Common myeloid progenitor, CD34-positive (primary cell): Measurements from ENCODE around the gene IFNA7.
A peak's percentile ranks its signal among the peaks of the same experiment; 100 is the strongest.

Experiments
- CTCF ChIA-PET: fragments of 350-600 bp; sonication (Branson Sonifier 250); formaldehyde crosslinking; loops from one replicate; lab custom pipeline; 2021; ENCODE audit warnings: antibody characterized with exemption; lab: Charles Lee
- POLR2A ChIA-PET: fragments of 350-600 bp; sonication (Branson Sonifier 250); formaldehyde crosslinking; loops from one replicate; lab custom pipeline; 2021; ENCODE audit warnings: antibody characterized with exemption; lab: Charles Lee
- DNase-seq, 3 donors: peaks; one replicate each; pipeline versions ENCODE4 v3.0.0 to v3.0.0-alpha.2; 2013
- H3K27ac ChIP-seq, 2 experiments: 1 replicate in 1 of 2; 2 replicates in 1 of 2; pipeline ENCODE4 v1.7.0; 2013; ENCODE audit warnings: inconsistent platforms in 2 of 2, low read length in 2 of 2, mild to moderate bottlenecking in 2 of 2, low read depth in 1 of 2, moderate library complexity in 1 of 2; ENCODE audit not compliant: severe bottlenecking in 2 of 2, insufficient read depth in 1 of 2, poor library complexity in 1 of 2
- H3K27me3 ChIP-seq, 5 experiments: replicated peaks in 2 of 5; 1 replicate in 3 of 5; 2 replicates in 2 of 5; pipeline versions ENCODE4 v1.6.1 to v1.7.0; 2013; ENCODE audit warnings: low read length in 4 of 5, mild to moderate bottlenecking in 2 of 5, moderate library complexity in 2 of 5, inconsistent platforms in 1 of 5; ENCODE audit not compliant: insufficient read depth in 5 of 5, control insufficient read depth in 4 of 5
- H3K36me3 ChIP-seq, 4 experiments: 1 replicate in 2 of 4; 2 replicates in 2 of 4; pipeline versions ENCODE4 v1.6.1 to v1.7.0; 2013; ENCODE audit warnings: low read length in 3 of 4, control low read depth in 1 of 4, mild to moderate bottlenecking in 1 of 4; ENCODE audit not compliant: control insufficient read depth in 4 of 4, insufficient read depth in 4 of 4
- H3K4me1 ChIP-seq, 4 experiments: 1 replicate in 3 of 4; 2 replicates in 1 of 4; pipeline versions ENCODE4 v1.6.1 to v1.7.1; 2013; ENCODE audit warnings: low read length in 3 of 4, mild to moderate bottlenecking in 3 of 4, control low read depth in 1 of 4, inconsistent platforms in 1 of 4, moderate library complexity in 1 of 4; ENCODE audit not compliant: control insufficient read depth in 4 of 4, insufficient read depth in 4 of 4; ENCODE audit errors: control extremely low read depth in 1 of 4
- H3K4me3 ChIP-seq, 7 experiments: 1 replicate in 4 of 7; 2 replicates in 3 of 7; pipeline versions ENCODE4 v1.5.1 to v1.7.0; 2013; ENCODE audit warnings: mild to moderate bottlenecking in 7 of 7, low read length in 6 of 7, moderate library complexity in 6 of 7, inconsistent platforms in 2 of 7, low read depth in 2 of 7, control low read depth in 1 of 7; ENCODE audit not compliant: insufficient read depth in 4 of 7, control insufficient read depth in 1 of 7; ENCODE audit errors: extremely low read depth in 1 of 7
- H3K9me3 ChIP-seq, 5 experiments: 1 replicate in 4 of 5; 2 replicates in 1 of 5; pipeline versions ENCODE4 v1.6.1 to v1.7.1; 2013; ENCODE audit warnings: low read length in 4 of 5, mild to moderate bottlenecking in 2 of 5, inconsistent platforms in 1 of 5, low read depth in 1 of 5, moderate library complexity in 1 of 5; ENCODE audit not compliant: control insufficient read depth in 4 of 5, insufficient read depth in 2 of 5; ENCODE audit errors: control extremely low read depth in 1 of 5
- WGBS: methylation state at CpG from one replicate; pipeline ENCODE4 v1.1.5; 2013; ENCODE audit not compliant: insufficient coverage; 5-methylcytosine and 5-hydroxymethylcytosine counted together

The IFNA7 gene

DNA sequence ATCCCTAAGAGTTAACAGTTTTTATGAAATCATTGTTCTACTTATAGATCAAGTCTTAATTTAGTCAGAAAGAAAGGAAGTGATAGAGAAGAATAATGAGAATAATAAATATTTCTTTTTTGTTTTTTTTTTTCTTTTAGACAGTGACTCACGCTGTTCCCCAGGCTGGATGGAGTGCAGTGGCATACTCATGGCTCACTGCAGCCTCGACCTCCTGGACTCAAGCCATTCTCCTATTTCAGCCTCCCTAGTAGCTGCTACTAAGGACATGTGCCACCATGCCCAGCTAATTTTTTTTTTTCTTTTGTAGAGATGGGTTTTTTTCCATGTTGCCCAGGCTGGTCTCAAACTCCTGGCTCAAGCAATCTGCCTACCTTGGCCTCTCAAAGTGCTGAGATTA is 46.5 kb downstream of the IFNA7 start:
- DNase-seq = no peak
- ChIA-PET CTCF (no interaction called here), POLR2A (no interaction called here)
- Histone ChIP-seq H3K9me3 (peaks cover 0 to 10% (median 1%) of the 10 kb centered on the region in 5 experiments), H3K4me3 (no peak overlapping the region), H3K27me3 (no peaks in the 10 kb centered on the region), H3K4me1 (peaks cover 2 to 19% (median 10%) of the 10 kb centered on the region in 4 experiments), H3K27ac (no peak overlapping the region), H3K36me3 (no peaks in the 10 kb centered on the region)
- WGBS = no CpG with 5 or more reads among the region's 2 CpGs

DNA sequence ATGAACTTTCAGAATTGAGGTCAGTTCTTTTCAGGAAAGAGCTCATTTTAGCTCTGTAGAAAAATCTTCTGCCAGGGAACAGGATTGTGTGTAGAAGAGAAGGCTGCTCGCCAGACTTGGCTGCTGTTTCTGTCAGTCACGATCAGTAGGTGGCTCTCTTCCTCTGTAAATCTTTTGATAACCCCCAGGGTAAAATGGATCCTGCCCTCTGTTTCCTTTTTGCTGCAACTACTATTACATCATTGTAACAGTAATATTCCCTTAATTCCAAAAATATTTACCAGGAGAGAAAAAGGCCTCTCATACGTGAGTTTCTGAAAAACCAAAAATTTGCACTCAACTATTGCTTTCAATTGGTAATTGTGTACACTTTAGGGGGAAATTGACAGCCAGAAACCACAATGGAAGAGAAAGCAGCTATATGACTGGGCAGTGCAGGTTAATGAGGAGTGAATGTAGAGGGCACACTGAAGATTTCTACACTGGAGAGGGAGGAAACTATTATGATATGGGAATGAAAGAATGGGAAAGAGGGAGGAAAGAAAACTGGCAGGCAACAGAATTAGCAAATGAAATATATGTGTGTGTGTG is 47.9 kb downstream of the IFNA7 start:
- peak; percentile 38 to 53 (median 38) for DNase-seq
- ChIA-PET CTCF (interaction anchor here (0.9 to 1.4 kb wide), 5 partner anchors 29 to 312 kb away, joined by 3 to 4 read pairs (median 3); no protein-coding TSS in a partner anchor), POLR2A (interaction anchor here (0.5 kb wide), 1 partner anchor 772 kb away, joined by 3 read pairs; no protein-coding TSS in a partner anchor)
- H3K36me3 ChIP-seq = no peaks in the 10 kb centered on the region
- peak overlapping the region in 1 of 7 experiments; percentile 39 for H3K4me3 ChIP-seq
- H3K27me3 ChIP-seq = no peaks in the 10 kb centered on the region
- no peak overlapping the region for H3K27ac ChIP-seq
- peaks cover 0 to 7% (median 1%) of the 10 kb centered on the region in 5 experiments for H3K9me3 ChIP-seq
- peaks cover 2 to 19% (median 8%) of the 10 kb centered on the region in 4 experiments for H3K4me1 ChIP-seq
- WGBS = 0% methylated on average over 1 of the region's 3 CpGs

DNA sequence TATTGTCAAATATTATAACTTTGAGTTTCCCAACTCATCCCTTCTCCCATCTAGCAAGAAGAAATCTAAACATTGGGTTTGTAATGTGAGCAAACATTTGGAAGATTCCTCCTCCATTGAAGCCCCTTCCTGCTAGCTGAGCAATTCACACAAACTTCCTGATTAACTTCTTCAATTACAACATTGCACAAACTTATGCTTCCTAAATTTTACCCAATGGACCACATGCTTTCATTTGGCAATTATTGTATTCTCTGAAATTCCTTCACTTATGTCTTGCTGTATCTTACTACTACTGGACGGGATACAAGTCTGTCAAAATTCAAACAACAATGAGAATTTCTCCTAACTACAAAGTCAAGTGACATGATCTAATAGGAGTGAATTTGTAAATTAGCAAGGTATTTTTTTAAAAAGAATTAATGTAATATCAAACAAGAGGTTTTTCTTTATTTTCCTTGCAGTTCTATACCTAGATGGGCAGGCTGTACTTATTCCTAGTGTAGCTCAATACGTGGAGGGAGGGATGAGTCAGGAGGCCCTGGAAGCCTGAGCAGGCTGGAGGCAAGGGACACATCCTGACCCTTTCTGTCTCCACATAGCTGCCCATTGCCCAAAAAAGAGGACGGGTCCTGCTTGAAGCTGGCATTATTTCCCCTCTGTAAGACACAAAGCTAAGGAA is 48.5 kb downstream of the IFNA7 start:
- Histone ChIP-seq H3K27ac (no peak overlapping the region), H3K27me3 (no peaks in the 10 kb centered on the region), H3K4me1 (peaks cover 2 to 19% (median 8%) of the 10 kb centered on the region in 4 experiments), H3K4me3 (peak overlapping the region in 1 of 7 experiments; percentile 39), H3K36me3 (no peaks in the 10 kb centered on the region), H3K9me3 (peaks cover 0 to 11% (median 1%) of the 10 kb centered on the region in 5 experiments)
- peak; percentile 2 to 37 (median 33) for DNase-seq
- CTCF ChIA-PET = interaction anchor here (0.9 to 1.4 kb wide), 5 partner anchors 29 to 312 kb away, joined by 3 to 4 read pairs (median 3); no protein-coding TSS in a partner anchor
- 11% methylated on average over 1 of the region's 3 CpGs for WGBS
- POLR2A ChIA-PET = interaction anchor here (0.5 kb wide), 1 partner anchor 771 kb away, joined by 3 read pairs; no protein-coding TSS in a partner anchor
